ENCODE results near the gene CAND2. TPM values are rescaled to one million over a fixed set of nuclear protein-coding genes. Genes with fewer than 3 reads are reported as not detected.

Gene CAND2
- total RNA-seq, 1 experiment from 2014 or later = not detected

- Mint-ChIP-seq H3K36me3 (ENCODE audit: insufficient read depth, unreplicated experiment) (no peaks in the 10 kb centered on the region), H3K4me3 (ENCODE audit: low read depth, unreplicated experiment) (no peak overlapping the region), H3K27ac (ENCODE audit: unreplicated experiment) (no peak overlapping the region), H3K9me3 (ENCODE audit: low read depth, unreplicated experiment) (no peaks in the 10 kb centered on the region), H3K27me3 (ENCODE audit: unreplicated experiment) (peaks cover 59% of the 10 kb centered on the region), H3K4me1 (ENCODE audit: low read depth, unreplicated experiment) (no peaks in the 10 kb centered on the region)
- DNase-seq = no peak
- intact Hi-C loops (cut with micrococcal nuclease; ENCODE audit: unreplicated experiment) = no loop called here
- TF ChIP-seq, protein P1, sequence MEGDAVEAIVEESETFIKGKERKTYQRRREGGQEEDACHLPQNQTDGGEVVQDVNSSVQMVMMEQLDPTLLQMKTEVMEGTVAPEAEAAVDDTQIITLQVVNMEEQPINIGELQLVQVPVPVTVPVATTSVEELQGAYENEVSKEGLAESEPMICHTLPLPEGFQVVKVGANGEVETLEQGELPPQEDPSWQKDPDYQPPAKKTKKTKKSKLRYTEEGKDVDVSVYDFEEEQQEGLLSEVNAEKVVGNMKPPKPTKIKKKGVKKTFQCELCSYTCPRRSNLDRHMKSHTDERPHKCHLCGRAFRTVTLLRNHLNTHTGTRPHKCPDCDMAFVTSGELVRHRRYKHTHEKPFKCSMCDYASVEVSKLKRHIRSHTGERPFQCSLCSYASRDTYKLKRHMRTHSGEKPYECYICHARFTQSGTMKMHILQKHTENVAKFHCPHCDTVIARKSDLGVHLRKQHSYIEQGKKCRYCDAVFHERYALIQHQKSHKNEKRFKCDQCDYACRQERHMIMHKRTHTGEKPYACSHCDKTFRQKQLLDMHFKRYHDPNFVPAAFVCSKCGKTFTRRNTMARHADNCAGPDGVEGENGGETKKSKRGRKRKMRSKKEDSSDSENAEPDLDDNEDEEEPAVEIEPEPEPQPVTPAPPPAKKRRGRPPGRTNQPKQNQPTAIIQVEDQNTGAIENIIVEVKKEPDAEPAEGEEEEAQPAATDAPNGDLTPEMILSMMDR (IDR thresholded peaks at IDR 0.05; ENCODE audit: unreplicated experiment) = no peak
- CTCF ChIA-PET = no interaction called here
- BruUV-seq (replicated peaks) = no TSS peak
Observed at GRCh38 chr3:12884186-12884680, 87.8 kb downstream of the CAND2 start.

Other genes with a start within 250 kb of the CAND2 start
- 18.2 and 20.3 TPM in 2 replicates for gene MKRN2, start 239.6 kb upstream of the CAND2 start, total RNA-seq (2022)
- 63.4 and 69.3 TPM in 2 replicates for gene RAF1, start 132.6 kb upstream of the CAND2 start, total RNA-seq (2022)
- 0.42 and 0.98 TPM in 2 replicates for gene TMEM40, start 37.4 kb upstream of the CAND2 start, total RNA-seq (2022)
- gene RPL32, start 44.9 kb downstream of the CAND2 start, total RNA-seq (2022) = 1,117 and 1,222 TPM in 2 replicates